Activated naive CD8-positive, alpha-beta T cell treated with anti-CD3 and anti-CD28 coated beads, Interleukin-2, amount 50 U/mL, for 16 hours (primary cell): ENCODE data around the gene EFNA1.
A peak's percentile ranks its signal among the peaks of the same experiment; 100 is the strongest.

ENCODE experiments used
- DNase-seq: peaks from one replicate; pipeline ENCODE4 v3.0.0-alpha.2; 2020; ENCODE audit warnings: low read depth, low spot score

The EFNA1 gene

DNA sequence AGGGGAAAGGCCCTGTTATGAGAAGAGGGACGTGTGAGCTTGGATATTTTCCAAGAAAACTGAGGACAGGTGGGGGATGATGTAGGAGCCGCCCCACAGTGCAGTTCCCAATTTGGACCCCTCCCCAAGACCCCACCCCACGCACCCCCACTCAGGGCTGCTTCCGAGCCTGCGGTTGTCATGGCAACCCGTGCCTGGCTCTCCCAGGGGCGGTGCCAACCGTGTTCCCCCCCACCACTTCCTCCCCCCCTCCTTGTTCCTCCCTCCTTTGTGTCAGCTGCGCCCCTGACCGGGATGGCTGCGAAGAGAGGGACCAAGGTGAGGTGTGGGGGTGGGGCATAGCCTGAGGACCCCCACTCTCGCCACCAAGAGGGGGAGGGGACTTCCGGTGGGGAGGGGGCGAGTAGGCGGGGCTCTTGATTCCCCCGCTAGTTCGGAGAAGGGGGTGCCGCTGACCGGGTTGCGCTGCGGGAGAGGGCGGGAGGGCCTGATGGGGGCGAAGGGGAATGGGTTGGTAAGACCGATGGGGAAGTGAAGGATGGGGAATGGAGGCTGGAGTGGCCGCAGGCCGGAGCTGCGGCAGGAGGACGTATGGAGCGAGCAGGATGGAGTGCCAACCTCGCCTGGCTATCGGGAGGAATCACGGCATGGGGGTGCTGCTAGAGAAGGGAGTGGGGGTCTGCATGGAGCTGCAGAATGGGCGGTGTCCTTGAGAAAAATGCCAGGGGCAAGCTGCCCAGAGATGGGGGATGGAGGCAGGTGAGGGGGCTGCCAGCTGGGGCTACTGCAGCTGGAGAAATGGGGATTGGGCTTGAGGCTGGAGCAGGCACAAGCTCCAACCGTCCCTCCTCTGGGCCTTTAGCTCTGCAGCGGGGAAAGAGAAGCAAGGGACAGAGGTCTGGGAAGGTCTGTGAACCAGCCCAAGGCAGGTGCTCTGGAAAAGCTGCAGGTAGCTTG is 46.9 kb downstream of the EFNA1 start:
- no peak for DNase-seq

DNA sequence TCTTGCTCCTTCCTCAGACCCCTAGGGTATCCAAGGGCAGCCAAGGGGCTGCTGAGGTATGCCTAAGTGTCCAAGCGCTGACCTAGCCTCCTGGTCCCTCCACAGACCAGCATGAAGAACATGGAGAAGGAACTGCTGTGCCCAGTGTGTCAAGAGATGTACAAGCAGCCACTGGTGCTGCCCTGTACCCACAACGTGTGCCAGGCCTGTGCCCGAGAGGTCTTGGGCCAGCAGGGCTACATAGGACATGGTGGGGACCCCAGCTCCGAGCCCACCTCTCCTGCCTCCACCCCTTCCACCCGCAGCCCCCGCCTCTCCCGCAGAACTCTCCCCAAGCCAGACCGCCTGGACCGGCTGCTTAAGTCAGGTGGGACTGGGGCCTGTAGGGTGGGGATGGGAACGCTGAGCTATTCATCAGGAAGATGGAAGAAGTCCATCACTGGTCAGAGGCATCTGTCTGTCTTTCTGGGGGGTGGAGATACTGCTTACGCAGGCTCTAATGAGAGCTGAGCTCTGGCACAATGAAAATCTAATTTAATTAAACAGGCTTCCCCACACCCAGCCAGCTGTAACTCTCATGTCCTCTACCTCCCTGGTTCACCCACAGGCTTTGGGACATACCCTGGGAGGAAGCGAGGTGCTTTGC is 47.7 kb downstream of the EFNA1 start:
- DNase-seq: no peak

DNA sequence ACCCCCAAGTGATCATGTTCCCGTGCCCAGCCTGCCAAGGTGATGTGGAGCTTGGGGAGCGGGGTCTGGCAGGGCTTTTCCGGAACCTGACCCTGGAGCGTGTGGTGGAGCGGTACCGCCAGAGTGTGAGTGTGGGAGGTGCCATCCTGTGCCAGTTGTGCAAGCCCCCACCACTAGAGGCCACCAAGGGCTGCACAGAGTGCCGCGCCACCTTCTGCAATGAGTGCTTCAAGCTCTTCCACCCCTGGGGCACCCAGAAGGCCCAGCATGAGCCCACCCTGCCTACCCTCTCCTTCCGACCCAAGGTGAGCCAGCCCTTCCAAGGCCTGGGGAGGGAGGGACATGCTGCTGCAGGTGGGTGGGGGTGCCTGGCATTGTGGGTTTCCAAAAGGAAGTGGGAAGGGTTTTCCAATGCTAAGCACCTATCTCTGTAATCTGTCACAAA is 48.3 kb downstream of the EFNA1 start:
- DNase-seq: no peak

DNA sequence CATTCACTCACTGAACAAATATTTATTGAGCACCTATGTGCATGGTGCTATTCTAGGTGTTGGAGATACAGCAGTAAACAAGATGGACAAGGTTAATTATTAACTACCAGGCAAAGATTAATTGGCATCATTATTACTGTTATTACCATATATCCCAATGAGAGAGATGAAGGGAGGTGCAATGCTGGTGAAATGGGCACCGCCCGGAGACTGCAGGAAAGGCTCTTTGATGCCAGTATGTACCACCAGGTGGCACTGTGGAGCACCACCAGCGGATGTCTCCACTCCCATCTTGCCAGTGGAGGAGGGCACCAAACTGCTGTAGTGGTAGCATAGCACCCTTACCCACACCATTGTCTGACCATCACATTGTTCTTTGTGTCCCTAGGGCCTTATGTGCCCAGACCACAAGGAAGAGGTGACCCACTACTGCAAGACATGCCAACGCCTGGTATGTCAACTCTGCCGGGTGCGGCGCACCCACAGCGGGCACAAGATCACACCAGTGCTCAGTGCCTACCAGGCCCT is 48.9 kb downstream of the EFNA1 start:
- DNase-seq: peak; percentile 67

DNA sequence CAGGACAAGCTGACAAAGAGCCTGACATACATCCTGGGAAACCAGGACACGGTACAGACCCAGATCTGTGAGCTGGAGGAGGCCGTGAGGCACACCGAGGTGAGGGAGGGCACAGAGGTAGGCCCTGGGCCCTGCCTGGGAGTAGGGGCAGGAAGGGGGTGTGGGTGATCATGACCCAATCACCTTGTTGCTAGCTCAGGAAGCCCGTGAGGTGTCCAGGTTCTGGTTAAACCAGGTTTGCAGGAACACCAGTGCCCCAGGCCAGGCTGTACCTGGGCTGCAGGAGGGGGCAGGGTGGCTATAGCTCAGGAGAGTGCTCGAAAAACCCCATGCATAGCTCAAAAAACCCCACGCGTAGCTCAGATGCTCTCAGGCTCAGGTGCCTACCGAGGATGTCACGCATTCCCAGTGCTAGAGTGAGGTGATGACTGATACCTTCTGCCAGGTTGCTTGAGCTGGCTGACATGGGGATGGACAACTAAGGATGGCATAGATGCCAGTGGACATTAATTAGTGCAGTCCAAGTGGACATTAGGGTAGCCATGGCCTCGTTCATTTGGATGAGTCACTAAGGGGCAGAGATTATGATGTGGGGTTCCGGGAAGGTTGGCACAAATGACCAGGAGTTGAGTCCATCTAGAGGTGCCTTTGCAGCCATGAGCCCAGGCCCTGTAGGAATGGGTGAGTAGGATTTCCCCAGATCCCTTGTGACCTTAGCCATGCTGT is 49.7 kb downstream of the EFNA1 start:
- no peak for DNase-seq

DNA sequence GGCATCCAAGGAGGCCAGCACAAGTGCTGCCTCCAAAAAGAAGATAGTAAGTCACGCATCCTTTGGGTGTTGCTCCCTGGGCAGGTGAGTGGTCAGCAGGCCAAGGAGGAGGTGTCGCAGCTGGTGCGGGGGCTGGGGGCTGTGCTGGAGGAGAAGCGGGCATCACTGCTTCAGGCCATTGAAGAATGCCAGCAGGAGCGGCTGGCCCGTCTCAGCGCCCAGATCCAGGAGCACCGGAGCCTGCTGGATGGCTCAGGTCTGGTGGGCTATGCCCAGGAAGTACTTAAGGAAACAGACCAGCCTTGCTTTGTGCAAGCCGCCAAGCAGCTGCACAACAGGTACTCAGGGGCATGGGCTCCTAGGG is 50.2 kb downstream of the EFNA1 start:
- DNase-seq: no peak

DNA sequence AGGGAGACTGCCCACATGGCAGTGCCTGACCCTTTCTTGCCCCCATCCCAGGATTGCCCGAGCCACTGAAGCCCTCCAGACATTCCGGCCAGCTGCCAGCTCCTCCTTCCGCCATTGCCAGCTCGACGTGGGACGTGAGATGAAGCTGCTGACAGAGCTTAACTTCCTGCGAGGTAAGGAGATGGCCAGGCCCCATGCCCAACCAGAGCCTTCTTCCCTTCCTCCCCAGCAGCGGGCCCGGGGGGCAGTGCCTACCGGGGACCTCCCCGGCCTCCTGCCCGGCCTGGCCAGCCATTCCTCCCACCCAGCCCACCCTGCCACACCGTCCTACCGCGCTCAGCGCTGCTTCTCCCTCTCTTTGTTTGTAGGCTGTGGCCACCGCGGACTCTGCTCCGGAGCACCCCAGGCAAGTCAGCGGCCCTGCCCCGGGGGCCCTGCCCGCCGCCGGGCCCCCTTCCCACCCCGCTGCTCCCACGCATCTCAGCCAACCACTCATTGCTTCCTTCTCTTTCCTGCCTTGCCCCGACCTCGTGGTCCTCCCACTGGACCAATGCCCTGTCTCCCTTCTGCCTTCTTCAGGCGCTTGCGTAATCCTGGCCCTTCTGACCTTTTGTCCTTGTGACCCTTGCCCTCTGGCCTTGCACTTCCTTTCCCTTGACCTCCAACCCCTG is 50.9 kb downstream of the EFNA1 start:
- no peak for DNase-seq

DNA sequence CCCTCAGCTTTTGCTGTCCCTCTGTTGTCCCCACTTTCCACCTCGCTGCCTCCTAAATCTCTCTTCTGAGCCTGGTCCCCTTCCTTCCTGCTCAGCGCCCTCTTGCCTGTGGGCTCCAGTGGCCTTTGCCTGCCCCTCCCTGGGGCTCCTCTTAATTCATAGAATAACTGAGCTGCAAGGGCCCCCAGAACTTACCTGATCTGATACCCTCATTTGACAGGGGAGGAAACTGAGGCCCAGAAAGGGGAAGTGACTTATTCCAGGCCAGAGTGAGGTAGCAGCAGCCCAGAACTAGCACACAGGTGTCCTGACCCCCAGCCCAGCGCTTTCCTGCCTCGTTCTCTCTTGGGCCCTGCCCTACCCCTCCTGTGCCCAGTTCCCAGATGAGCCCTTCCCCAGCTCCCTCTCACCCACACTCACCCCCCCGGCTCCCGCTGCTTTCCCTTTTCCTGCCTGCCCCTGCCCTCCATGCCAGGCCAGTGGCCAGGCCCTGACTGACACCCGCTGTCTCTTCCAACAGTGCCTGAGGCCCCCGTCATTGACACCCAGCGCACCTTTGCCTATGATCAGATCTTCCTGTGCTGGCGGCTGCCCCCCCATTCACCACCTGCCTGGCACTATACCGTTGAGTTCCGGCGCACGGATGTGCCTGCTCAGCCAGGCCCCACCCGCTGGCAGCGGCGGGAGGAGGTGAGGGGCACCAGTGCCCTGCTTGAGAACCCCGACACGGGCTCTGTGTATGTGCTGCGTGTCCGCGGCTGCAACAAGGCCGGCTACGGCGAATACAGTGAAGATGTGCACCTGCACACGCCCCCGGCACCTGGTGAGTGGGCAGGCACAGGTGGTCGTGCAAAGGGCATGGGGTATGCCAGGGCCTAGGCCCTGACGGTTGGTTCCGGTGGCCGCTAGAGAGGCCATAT is 51.7 kb downstream of the EFNA1 start:
- DNase-seq: no peak

DNA sequence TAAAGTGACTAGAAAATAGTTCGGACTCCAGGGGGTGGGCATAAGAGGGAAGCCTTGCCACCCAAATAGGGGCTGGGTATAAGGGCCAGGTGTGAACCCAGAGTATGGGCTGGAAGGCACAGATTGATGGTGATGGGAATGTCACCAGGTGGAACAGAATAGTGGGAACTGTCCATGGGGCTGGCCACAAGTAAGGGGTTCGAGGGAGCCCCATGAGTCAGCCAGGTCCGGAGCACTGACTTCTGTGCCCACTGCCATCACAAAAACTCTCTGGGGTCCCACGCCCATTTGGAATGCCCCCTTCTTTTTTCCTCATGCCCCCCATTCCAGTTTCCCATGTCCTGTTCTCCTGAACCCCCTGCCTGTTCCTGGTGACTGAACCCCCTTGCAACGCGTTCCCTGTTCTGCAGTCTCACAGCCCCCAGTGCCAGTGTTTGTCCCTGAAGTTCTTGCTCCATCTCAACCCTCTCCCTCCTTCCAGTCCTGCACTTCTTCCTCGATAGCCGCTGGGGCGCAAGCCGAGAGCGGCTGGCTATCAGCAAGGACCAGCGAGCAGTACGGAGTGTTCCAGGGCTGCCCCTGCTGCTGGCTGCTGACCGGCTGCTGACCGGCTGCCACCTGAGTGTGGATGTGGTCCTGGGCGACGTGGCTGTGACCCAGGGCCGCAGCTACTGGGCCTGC is 53.8 kb downstream of the EFNA1 start:
- DNase-seq: no peak

DNA sequence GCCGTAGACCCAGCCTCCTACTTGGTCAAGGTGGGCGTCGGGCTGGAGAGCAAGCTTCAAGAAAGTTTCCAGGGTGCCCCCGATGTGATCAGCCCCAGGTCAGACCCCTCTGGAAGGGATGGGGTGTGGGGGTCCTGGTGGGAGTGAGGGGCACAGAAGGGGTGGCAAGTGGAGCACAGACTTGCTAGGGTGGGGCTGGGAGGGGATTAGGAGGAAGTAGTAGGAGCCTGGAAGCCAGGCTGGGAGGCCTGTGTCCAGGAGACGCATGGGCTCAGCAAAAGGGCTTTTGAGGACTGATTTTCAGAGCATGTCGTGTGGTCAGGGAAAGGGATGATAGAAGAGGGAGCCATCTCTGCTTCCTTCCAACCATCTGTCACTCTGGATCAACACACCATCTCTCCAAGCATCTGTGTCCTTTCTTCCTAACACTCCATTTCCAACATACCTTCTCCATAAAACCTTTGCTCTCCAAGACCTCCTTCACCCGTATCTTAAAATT is 54.4 kb downstream of the EFNA1 start:
- no peak for DNase-seq

DNA sequence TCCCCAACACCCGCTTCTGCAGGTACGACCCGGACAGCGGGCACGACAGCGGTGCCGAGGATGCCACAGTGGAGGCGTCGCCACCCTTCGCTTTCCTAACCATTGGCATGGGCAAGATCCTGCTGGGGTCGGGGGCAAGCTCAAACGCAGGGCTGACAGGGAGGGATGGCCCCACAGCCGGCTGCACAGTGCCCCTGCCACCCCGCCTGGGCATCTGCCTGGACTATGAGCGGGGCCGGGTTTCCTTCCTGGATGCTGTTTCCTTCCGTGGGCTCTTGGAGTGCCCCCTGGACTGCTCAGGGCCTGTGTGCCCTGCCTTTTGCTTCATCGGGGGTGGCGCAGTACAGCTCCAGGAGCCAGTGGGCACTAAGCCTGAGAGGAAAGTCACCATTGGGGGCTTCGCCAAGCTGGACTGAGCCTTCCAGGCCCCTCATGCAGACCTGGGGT is 56.1 kb downstream of the EFNA1 start:
- DNase-seq: no peak

DNA sequence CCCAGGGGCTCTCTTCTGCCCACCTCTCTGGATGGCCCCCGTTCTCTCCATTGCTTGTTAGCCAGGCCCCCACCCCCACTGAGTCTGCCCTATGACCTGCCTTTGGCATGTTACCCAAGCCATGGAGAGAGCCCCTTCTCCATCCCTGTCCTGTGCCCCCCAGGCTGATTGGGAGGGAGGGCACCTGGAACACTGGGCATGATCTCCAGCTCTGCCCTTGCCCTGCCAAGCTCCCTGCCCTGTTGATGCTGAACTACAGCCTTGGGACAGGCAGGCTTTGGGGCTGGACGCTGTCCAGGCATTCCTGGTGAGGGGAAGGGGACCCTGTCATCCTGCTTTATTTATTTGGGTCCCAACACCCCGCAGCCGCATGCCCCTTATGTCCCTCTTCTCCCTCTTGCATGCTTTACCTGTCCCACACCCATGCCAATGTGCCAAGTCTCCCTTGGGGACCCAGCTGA is 56.7 kb downstream of the EFNA1 start:
- no peak for DNase-seq
